HG03469 (cell line): ENCODE results near the gene CAMK1G.

Source experiments
- ATAC-seq: cut with Tn5 transposase; IDR thresholded peaks from one replicate; pipeline ENCODE4 v1.9.1; 2021; ENCODE audit warnings: mild to moderate bottlenecking, moderate library complexity, moderate number of reproducible peaks; ENCODE audit not compliant: unreplicated experiment

The CAMK1G gene

GRCh38 chr1:209657918-209658317, 74.4 kb downstream of the CAMK1G start:
- ATAC-seq = no peak

- peak; percentile 64 for ATAC-seq
Measured at GRCh38 chr1:209659909-209660308, 76.4 kb downstream of the CAMK1G start.

GRCh38 chr1:209661071-209661470, 77.6 kb downstream of the CAMK1G start:
- no peak for ATAC-seq

- no peak for ATAC-seq
Measured at GRCh38 chr1:209662879-209663327, 79.4 kb downstream of the CAMK1G start.
